SK-N-SH treated with all-trans-retinoic acid at 6 μM for 48 hours (cell line): ENCODE data around the gene RBMS3.

Experiments used
- ARNTL ChIP-seq: fragments of 450-650 bp; formaldehyde crosslinking; IDR thresholded peaks from 2 replicates; pipeline ENCODE4 v1.5.0; 2020; ENCODE audit warnings: low read depth, mild to moderate bottlenecking, moderate library complexity, borderline replicate concordance
- BACH2 ChIP-seq: fragments of 250-450 bp; sonication (Bioruptor Pico); IDR thresholded peaks from 2 replicates; pipeline ENCODE4 v1.9.0; 2021; ENCODE audit warnings: mild to moderate bottlenecking, borderline replicate concordance
- CREB5 ChIP-seq: fragments of 250-450 bp; sonication (Bioruptor Pico); IDR thresholded peaks from 2 replicates; pipeline ENCODE4 v1.5.1; 2020; ENCODE audit warnings: low read depth, mild to moderate bottlenecking, moderate library complexity
- CSRNP3 ChIP-seq: fragments of 250-450 bp; sonication (Bioruptor Pico); IDR thresholded peaks from 2 replicates; pipeline ENCODE4 v1.5.1; 2021; ENCODE audit warnings: mild to moderate bottlenecking, moderate library complexity
- ESRRG ChIP-seq: fragments of 250-450 bp; sonication (Bioruptor Pico); IDR thresholded peaks from 2 replicates; pipeline ENCODE4 v1.6.1; 2021; ENCODE audit warnings: mild to moderate bottlenecking
- OSR1 ChIP-seq: fragments of 250-450 bp; sonication (Bioruptor Pico); IDR thresholded peaks from 2 replicates; pipeline ENCODE4 v1.8.0; 2022; ENCODE audit warnings: moderate library complexity, mild to moderate bottlenecking, inconsistent platforms
- PATZ1 ChIP-seq: fragments of 250-450 bp; sonication (Bioruptor Pico); IDR thresholded peaks from 2 replicates; pipeline ENCODE4 v1.8.0; 2020; ENCODE audit warnings: mild to moderate bottlenecking, moderate library complexity, borderline replicate concordance
- PPARA ChIP-seq: fragments of 250-450 bp; sonication (Bioruptor Pico); IDR thresholded peaks from 2 replicates; pipeline ENCODE4 v1.5.0; 2020; ENCODE audit warnings: mild to moderate bottlenecking, borderline replicate concordance
- RARB ChIP-seq: fragments of 250-450 bp; sonication (Bioruptor Pico); IDR thresholded peaks from 2 replicates; pipeline ENCODE4 v1.8.0; 2021; ENCODE audit warnings: mild to moderate bottlenecking, moderate library complexity
- ZFP30 ChIP-seq: fragments of 450-650 bp; formaldehyde crosslinking; IDR thresholded peaks from 2 replicates; pipeline ENCODE4 v1.5.0; 2022; ENCODE audit warnings: mild to moderate bottlenecking, moderate library complexity
- ZNF565 ChIP-seq: fragments of 450-650 bp; formaldehyde crosslinking; conservative IDR thresholded peaks from 2 replicates; pipeline ENCODE4 v1.5.0; 2020; ENCODE audit warnings: low read depth, mild to moderate bottlenecking, moderate library complexity
- ZNF70 ChIP-seq: fragments of 450-650 bp; formaldehyde crosslinking; IDR thresholded peaks from 2 replicates; pipeline ENCODE4 v1.5.0; 2020; ENCODE audit warnings: mild to moderate bottlenecking, moderate library complexity
- ZNF8 ChIP-seq: fragments of 450-650 bp; formaldehyde crosslinking; IDR thresholded peaks from 2 replicates; pipeline ENCODE4 v1.5.0; 2020; ENCODE audit warnings: mild to moderate bottlenecking, moderate library complexity

GRCh38 chr3:30024466-30024865 lies 743.6 kb downstream of the RBMS3 start:
- TF ChIP-seq RARB (CRISPR knock-in tag) (no peak), CREB5 (no peak), OSR1 (CRISPR knock-in tag) (no peak), BACH2 (CRISPR knock-in tag) (no peak), PATZ1 (CRISPR knock-in tag) (no peak), ZFP30 (CRISPR knock-in tag) (no peak), ZNF565 (CRISPR knock-in tag) (no peak), PPARA (CRISPR knock-in tag) (no peak), ARNTL (CRISPR knock-in tag) (no peak), ZNF70 (CRISPR knock-in tag) (no peak), ZNF8 (CRISPR knock-in tag) (no peak), CSRNP3 (no peak), ESRRG (CRISPR knock-in tag) (no peak)
